K562 (cell line): ENCODE data around the gene ITPK1. TPM values are rescaled to one million over a fixed set of nuclear protein-coding genes. Genes with fewer than 3 reads are reported as not detected.

Experiments used
- ATAC-seq: fragments of 200-7000 bp; cut with Tn5 transposase; 3 replicates; pipeline ENCODE4 v1.9.1; 2020; ENCODE audit warnings: moderate library complexity
- BruUV-seq: library from RNA; stranded (reverse); fragments of 400-500 nt; replicated peaks from 2 replicates; lab custom pipeline; 2021; lab: Mats Ljungman, UMichigan
- CTCF ChIA-PET: fragments of 300-600 bp; formaldehyde crosslinking; extraction: SDS; loops from one replicate; lab custom pipeline; 2021; ENCODE audit warnings: low intra/inter-chr PET ratio; lab: Yijun Ruan, JAX
- POLR2A ChIA-PET: fragments of 300-600, 350-650 bp; sonication (Branson Sonifier 250); formaldehyde crosslinking; extraction: SDS; loops from one replicate; lab custom pipeline; 2021; ENCODE audit warnings: antibody characterized with exemption, inconsistent platforms; lab: Yijun Ruan, JAX
- DNase-seq, 4 experiments: peaks; one replicate each; pipeline versions ENCODE4 v3.0.0 to v3.0.0-alpha.2; 2011 to 2018; ENCODE audit warnings: low spot score in 3 of 4, mixed read lengths in 3 of 4; ENCODE audit errors: extremely low read depth in 1 of 4
- FAIRE-seq: peaks from 2 replicates; lab custom pipeline; 2011; peaks lifted over from hg19 to GRCh38; lab: Jason Lieb, UNC
- H2AFZ ChIP-seq: 2 replicates; pipeline ENCODE4 v1.6.0; 2011; ENCODE audit warnings: low read depth, low read length, control low read depth, inconsistent platforms
- H3K27ac ChIP-seq: fragments of 200-600 bp; 3 replicates; pipeline ENCODE4 v1.8.0; 2011; ENCODE audit warnings: low read depth, mild to moderate bottlenecking, control low read depth, inconsistent platforms, low read length, moderate library complexity, mixed read lengths; ENCODE audit errors: extremely low read depth
- H3K27me3 ChIP-seq, 2 experiments: fragments of 300-600 bp in 1 of 2; 2 replicates in 1 of 2; 3 replicates in 1 of 2; pipeline versions ENCODE4 v1.6.0 to v1.8.0; 2011; ENCODE audit warnings: inconsistent platforms in 2 of 2, low read length in 2 of 2, mild to moderate bottlenecking in 1 of 2, mixed read lengths in 1 of 2, moderate library complexity in 1 of 2; ENCODE audit not compliant: control insufficient read depth in 2 of 2, insufficient read depth in 2 of 2
- H3K36me3 ChIP-seq: fragments of 300-600 bp; 3 replicates; pipeline ENCODE4 v1.8.0; 2011; ENCODE audit warnings: mild to moderate bottlenecking, low read length, inconsistent platforms; ENCODE audit not compliant: control insufficient read depth, insufficient read depth
- H3K4me1 ChIP-seq, 2 experiments: fragments of 200-600 bp in 1 of 2; replicated peaks in 1 of 2; 2 replicates in 1 of 2; 3 replicates in 1 of 2; pipeline versions ENCODE4 v1.5.1 to v1.8.0; 2011; ENCODE audit warnings: inconsistent platforms in 2 of 2, low read length in 2 of 2, mild to moderate bottlenecking in 1 of 2, mixed read lengths in 1 of 2, moderate library complexity in 1 of 2; ENCODE audit not compliant: control insufficient read depth in 2 of 2, insufficient read depth in 2 of 2
- H3K4me2 ChIP-seq: 2 replicates; pipeline ENCODE4 v1.6.1; 2011; ENCODE audit warnings: low read length, control low read depth, inconsistent platforms, mixed read lengths; ENCODE audit not compliant: insufficient read depth
- H3K4me3 ChIP-seq: fragments of 200-600 bp; sonication (generic), shearing (Covaris generic); 2 replicates; pipeline ENCODE4 v1.5.1; 2016; ENCODE audit warnings: control low read depth, inconsistent platforms
- H3K79me2 ChIP-seq: fragments of 200-600 bp; 3 replicates; pipeline ENCODE4 v1.8.0; 2011; ENCODE audit warnings: low read length, inconsistent platforms; ENCODE audit not compliant: control insufficient read depth, insufficient read depth
- H3K9ac ChIP-seq, 2 experiments: 2 replicates each; pipeline versions ENCODE4 v1.6.0 to v1.6.1; 2011; ENCODE audit warnings: low read depth in 2 of 2, low read length in 2 of 2, control low read depth in 1 of 2, inconsistent platforms in 1 of 2, mild to moderate bottlenecking in 1 of 2, mixed read lengths in 1 of 2; ENCODE audit not compliant: insufficient read depth in 1 of 2
- H3K9me1 ChIP-seq: one replicate; pipeline ENCODE4 v1.6.0; 2011; ENCODE audit warnings: inconsistent platforms, mild to moderate bottlenecking, low read length, moderate library complexity; ENCODE audit not compliant: control insufficient read depth, insufficient read depth
- H3K9me3 ChIP-seq: replicated peaks from 2 replicates; pipeline ENCODE4 v1.5.1; 2011; ENCODE audit warnings: low read depth, low read length, inconsistent platforms; ENCODE audit not compliant: control insufficient read depth, insufficient read depth
- H4K20me1 ChIP-seq: replicated peaks from 2 replicates; pipeline ENCODE4 v1.6.1; 2011; ENCODE audit warnings: low read length, inconsistent platforms, mixed read lengths; ENCODE audit not compliant: control insufficient read depth, insufficient read depth
- AFF4 ChIP-seq: sonication (generic); formaldehyde crosslinking; IDR thresholded peaks from 2 replicates; pipeline ENCODE4 v1.8.0; 2023; ENCODE audit warnings: mild to moderate bottlenecking, missing genetic modification reagents
- ATF1 ChIP-seq, 2 experiments: fragments of 450-650 bp in 1 of 2; IDR thresholded peaks; 2 replicates each; pipeline ENCODE4 v1.6.1; 2016; ENCODE audit warnings: missing compliant biosample characterization in 1 of 2, missing genetic modification characterization in 1 of 2
- CBX1 ChIP-seq: sonication (generic); IDR thresholded peaks from 2 replicates; pipeline ENCODE4 v1.6.1; 2016; ENCODE audit warnings: antibody characterized with exemption, low read depth, mild to moderate bottlenecking
- CTBP1 ChIP-seq: fragments of 450-650 bp; IDR thresholded peaks from 2 replicates; pipeline ENCODE4 v1.6.1; 2016; ENCODE audit warnings: borderline replicate concordance
- NFIC ChIP-seq: fragments of 450-650 bp; IDR thresholded peaks from 2 replicates; pipeline ENCODE4 v1.6.1; 2017; ENCODE audit warnings: mild to moderate bottlenecking, inconsistent platforms
- NRF1 ChIP-seq, 2 experiments: fragments of 450-650 bp; IDR thresholded peaks in 1 of 2; conservative IDR thresholded peaks in 1 of 2; 2 replicates each; pipeline ENCODE4 v1.6.1; 2014; ENCODE audit warnings: mild to moderate bottlenecking in 2 of 2
- RAD21 ChIP-seq, 2 experiments: fragments of 250-450 bp in 1 of 2; fragments of 450-650 bp in 1 of 2; sonication (Bioruptor Pico) in 1 of 2; formaldehyde crosslinking in 1 of 2; IDR thresholded peaks in 1 of 2; conservative IDR thresholded peaks in 1 of 2; 2 replicates each; pipeline versions ENCODE4 v1.4.0 to v1.8.0; 2020 to 2022; ENCODE audit warnings: mild to moderate bottlenecking in 2 of 2, moderate library complexity in 1 of 2
- RHOXF2B ChIP-seq: fragments of 250-450 bp; sonication (Bioruptor Pico); conservative IDR thresholded peaks from 2 replicates; pipeline ENCODE4 v1.5.1; 2021
- SFPQ ChIP-seq: fragments of 200-400 bp; formaldehyde crosslinking; IDR thresholded peaks from 2 replicates; pipeline ENCODE4 v1.6.1; 2017; ENCODE audit warnings: mild to moderate bottlenecking, low read depth, low read length, moderate library complexity
- SMAD1 ChIP-seq: fragments of 150-350 bp; IDR thresholded peaks from 2 replicates; pipeline ENCODE4 v1.6.1; 2014; ENCODE audit warnings: low read length, low read depth; ENCODE audit not compliant: partially characterized antibody
- STAG1 ChIP-seq: sonication (generic); formaldehyde crosslinking; IDR thresholded peaks from 2 replicates; pipeline ENCODE4 v1.5.0; 2020; ENCODE audit warnings: missing genetic modification reagents, borderline replicate concordance
- ZNF263 ChIP-seq: sonication (generic); formaldehyde crosslinking; IDR thresholded peaks from 2 replicates; pipeline ENCODE4 v1.8.0; 2022; ENCODE audit warnings: mild to moderate bottlenecking, missing genetic modification reagents, borderline replicate concordance
- ZNF551 ChIP-seq: fragments of 250-450 bp; sonication (Bioruptor Pico); IDR thresholded peaks from 2 replicates; pipeline ENCODE4 v1.5.0; 2021; ENCODE audit warnings: mild to moderate bottlenecking, moderate library complexity
- ZNF561 ChIP-seq: fragments of 450-650 bp; formaldehyde crosslinking; conservative IDR thresholded peaks from 2 replicates; pipeline ENCODE4 v1.4.0; 2020; ENCODE audit warnings: mild to moderate bottlenecking, moderate library complexity
- ZNF76 ChIP-seq: fragments of 250-450 bp; sonication (Bioruptor Pico); IDR thresholded peaks from 2 replicates; pipeline ENCODE4 v1.4.0; 2020; ENCODE audit warnings: mild to moderate bottlenecking, moderate library complexity, borderline replicate concordance
- WGBS: fragments of 100-300 bp; shearing (Covaris generic); methylation state at CpG from one replicate; pipeline ENCODE4 v1.1.6; 2016; ENCODE audit warnings: low coverage, mixed read lengths; ENCODE audit not compliant: insufficient coverage; ENCODE audit errors: missing lambda C conversion rate; 5-methylcytosine and 5-hydroxymethylcytosine counted together
- in situ Hi-C: fragments of 300-500 bp; cut with MboI; formaldehyde crosslinking; loops from 4 replicates; pipeline ENCODE4 v1.15.0; 2018; ENCODE audit warnings: inconsistent platforms, mixed read lengths
- intact Hi-C: fragments of 100-400 bp; cut with micrococcal nuclease; formaldehyde crosslinking; loops from 2 replicates; pipeline ENCODE4 v1.14.2; 2022
- polyA plus RNA-seq, 8 experiments: library from polyadenylated mRNA; depleted of rRNA in 4 of 8; stranded (reverse) in 5 of 8; unstranded in 3 of 8; fragments of >200 nt; fragmentation: Nextera tagmentation in 2 of 8; fragmentation: Illumina TruSeq in 1 of 8; extraction: Ambion mirVana in 2 of 8; extraction: Trizol in 1 of 8; gene quantifications; 2 replicates each; pipeline versions ENCODE4 v1.2.1 to v1.2.3, GENCODE V29; 2011 to 2014; ENCODE audit warnings: inconsistent platforms in 1 of 8, missing spikeins in 1 of 8
- total RNA-seq, 7 experiments: library from RNA; depleted of rRNA in 6 of 7; stranded (reverse); fragments of >200 nt in 6 of 7; fragmentation: Illumina TruSeq in 2 of 7; extraction: Trizol in 2 of 7; gene quantifications; 2 replicates each; pipeline versions ENCODE4 v1.2.1 to v1.2.3, GENCODE V29; 2011 to 2021; ENCODE audit warnings: low replicate concordance in 1 of 7

The ITPK1 gene
- total and polyA plus RNA-seq, 9 of the 15 experiments (the other 6 are each of a cell fraction or from before 2014, with no cell fraction given) = 1.2 to 39.2 (median 23.0) TPM

- H3K79me2 ChIP-seq = no peaks in the 10 kb centered on the region
- H3K4me1 ChIP-seq = peaks cover 3 to 7% of the 10 kb centered on the region in 2 experiments; a peak in 3 of 5 replicates
- TF ChIP-seq CTBP1 (peak; percentile 14; the same call in 1 of the 2 replicates), NRF1 (conservative IDR thresholded peaks at IDR 0.05 in 1 of 2, IDR thresholded peaks at IDR 0.05 in 1 of 2) (no peak), AFF4 (no peak), ZNF551 (no peak), SFPQ (no peak), STAG1 (no peak), NFIC (peak; percentile 97), RAD21 (CRISPR knock-in tag; conservative IDR thresholded peaks at IDR 0.05 in 1 of 2, IDR thresholded peaks at IDR 0.05 in 1 of 2) (peak in 1 of 2 experiments; percentile 52; a peak in 2 of 4 replicates), CBX1 (no peak), RHOXF2B (no peak), ZNF561 (CRISPR knock-in tag) (no peak), ZNF76 (CRISPR knock-in tag) (no peak), ZNF263 (CRISPR knock-in tag) (no peak), SMAD1 (no peak), ATF1 (CRISPR knock-in tag; IDR thresholded peaks at IDR 0.05) (no peak), ATF1 (tag; IDR thresholded peaks at IDR 0.05) (0 out of 2 replicates have a peak, but pooled peaks have one; percentile 29)
Measured at GRCh38 chr14:93137864-93138263, 22.1 kb upstream of the ITPK1 start.

More at GRCh38 chr14:93137864-93138263, 22.1 kb upstream of the ITPK1 start:
- no peaks in the 10 kb centered on the region for H4K20me1 ChIP-seq
- no peak overlapping the region for H2AFZ ChIP-seq
- peak overlapping the region; percentile 24; the same call in 1 of the 2 replicates for H3K4me2 ChIP-seq
- H3K9ac ChIP-seq = no peak overlapping the region; a peak in 1 of 4 replicates
- ChIA-PET CTCF (interaction anchor here (0.5 to 3.9 kb wide), 3 partner anchors 25 to 186 kb away, joined by 7 to 22 read pairs (median 18); no protein-coding TSS in a partner anchor), POLR2A (interaction anchor here (1.4 kb wide), 1 partner anchor 25 kb away, joined by 3 read pairs; no protein-coding TSS in a partner anchor)
- FAIRE-seq = peak; percentile 51
- peak; percentile 94 for ATAC-seq
- 2% methylated on average over 10 of the region's 17 CpGs for WGBS
- in situ Hi-C loops = no loop called here
- H3K27me3 ChIP-seq = peaks cover 0 to 1% of the 10 kb centered on the region in 2 experiments; a peak in 1 of 5 replicates
- intact Hi-C loops = no loop called here
- peak; percentile 38 to 66 (median 46) for DNase-seq
- no peak overlapping the region for H3K27ac ChIP-seq
- no peaks in the 10 kb centered on the region for H3K36me3 ChIP-seq
- no peaks in the 10 kb centered on the region for H3K9me1 ChIP-seq
- H3K4me3 ChIP-seq = no peak overlapping the region
- BruUV-seq = no TSS peak
- H3K9me3 ChIP-seq = no peaks in the 10 kb centered on the region
